OCI-LY1 (cell line): Measurements from ENCODE around the gene MSS51.

Source experiments
- EZH2 ChIP-seq: fragments of 200-600 bp; sonication (generic), shearing (Covaris generic); IDR thresholded peaks from 2 replicates; pipeline ENCODE4 v1.8.0; 2017; ENCODE audit warnings: borderline replicate concordance, mixed run types, mild to moderate bottlenecking, antibody characterized with exemption, low read length, moderate library complexity, mixed read lengths
- TF ChIP-seq, protein P1 (sequence below): fragments of 200-600 bp; sonication (generic), shearing (Covaris generic); IDR thresholded peaks from 2 replicates; pipeline ENCODE4 v1.5.1; 2017; ENCODE audit warnings: mild to moderate bottlenecking, antibody characterized with exemption, low read length, moderate library complexity, mixed read lengths

DNA sequence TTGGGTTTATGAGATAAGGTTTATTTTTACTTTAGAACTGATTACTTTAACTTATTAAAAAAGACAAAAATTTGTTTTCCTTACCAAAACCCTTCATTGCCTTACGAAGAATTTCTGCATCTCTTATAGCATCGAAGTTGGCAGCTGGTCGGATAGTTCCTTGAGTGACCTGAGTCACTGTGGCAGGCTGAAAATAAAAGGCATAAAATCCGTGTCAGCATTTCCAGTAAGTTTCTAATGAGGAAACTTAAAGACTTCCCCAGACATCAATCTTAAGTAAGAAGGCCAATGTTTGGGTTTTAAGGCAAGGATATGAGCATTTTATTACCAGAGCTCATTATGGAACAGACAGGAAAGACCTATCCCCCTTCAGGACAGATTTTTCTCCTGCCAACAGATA is 45.1 kb downstream of the MSS51 start:
- no peak for TF ChIP-seq EZH2
- TF ChIP-seq, protein P1, sequence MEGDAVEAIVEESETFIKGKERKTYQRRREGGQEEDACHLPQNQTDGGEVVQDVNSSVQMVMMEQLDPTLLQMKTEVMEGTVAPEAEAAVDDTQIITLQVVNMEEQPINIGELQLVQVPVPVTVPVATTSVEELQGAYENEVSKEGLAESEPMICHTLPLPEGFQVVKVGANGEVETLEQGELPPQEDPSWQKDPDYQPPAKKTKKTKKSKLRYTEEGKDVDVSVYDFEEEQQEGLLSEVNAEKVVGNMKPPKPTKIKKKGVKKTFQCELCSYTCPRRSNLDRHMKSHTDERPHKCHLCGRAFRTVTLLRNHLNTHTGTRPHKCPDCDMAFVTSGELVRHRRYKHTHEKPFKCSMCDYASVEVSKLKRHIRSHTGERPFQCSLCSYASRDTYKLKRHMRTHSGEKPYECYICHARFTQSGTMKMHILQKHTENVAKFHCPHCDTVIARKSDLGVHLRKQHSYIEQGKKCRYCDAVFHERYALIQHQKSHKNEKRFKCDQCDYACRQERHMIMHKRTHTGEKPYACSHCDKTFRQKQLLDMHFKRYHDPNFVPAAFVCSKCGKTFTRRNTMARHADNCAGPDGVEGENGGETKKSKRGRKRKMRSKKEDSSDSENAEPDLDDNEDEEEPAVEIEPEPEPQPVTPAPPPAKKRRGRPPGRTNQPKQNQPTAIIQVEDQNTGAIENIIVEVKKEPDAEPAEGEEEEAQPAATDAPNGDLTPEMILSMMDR = no peak
